ENCODE data around the gene SMG6. TPM values are rescaled to one million over a fixed set of nuclear protein-coding genes. Genes with fewer than 3 reads are reported as not detected.
A peak's percentile ranks its signal among the peaks of the same experiment; 100 is the strongest.

SMG6 gene
- total RNA-seq, 2 experiments from 2014 or later: 39.3 to 39.7 TPM

GRCh38 chr17:2194889-2195335, 108.7 kb downstream of the SMG6 start:
- DNase-seq: no peak
- Mint-ChIP-seq H3K4me3 (no peak overlapping the region), H3K27ac (no peak overlapping the region), H3K27me3 (no peaks in the 10 kb centered on the region), H3K4me1 (ENCODE audit: low read depth) (peaks cover 58% of the 10 kb centered on the region), H3K36me3 (ENCODE audit: low read depth) (peaks cover 46% of the 10 kb centered on the region), H3K9me3 (no peaks in the 10 kb centered on the region)
- Histone ChIP-seq H3K27ac (ENCODE audit: low read depth in 1 of 2, low read length in 2 of 2) (no peak overlapping the region), H3K9me3 (ENCODE audit: control insufficient read depth in 1 of 2, insufficient read depth in 1 of 2, low read length in 2 of 2) (no peaks in the 10 kb centered on the region), H3K4me1 (ENCODE audit: insufficient read depth, low read length) (peaks cover 23% of the 10 kb centered on the region), H3K36me3 (ENCODE audit: insufficient read depth, low read length) (peaks cover 27% of the 10 kb centered on the region), H3K4me3 (ENCODE audit: low read length) (no peak overlapping the region), H3K27me3 (ENCODE audit: control insufficient read depth in 1 of 2, insufficient read depth in 2 of 2, low read length in 2 of 2) (no peaks in the 10 kb centered on the region)
- CTCF ChIA-PET: interaction anchor here (1.4 kb wide), 1 partner anchor 139 kb away, joined by 3 read pairs; no protein-coding TSS in a partner anchor
- intact Hi-C loops (cut with DNase I, micrococcal nuclease): loop anchor here in 1 of 2 experiments (10.0 kb wide), 1 partner anchor 50 kb away; no protein-coding TSS in a partner anchor
- ATAC-seq (ENCODE audit: poor library complexity): no peak
- POLR2A ChIA-PET: interaction anchor here (1.0 kb wide), 1 partner anchor 16 kb away, joined by 3 read pairs; no protein-coding TSS in a partner anchor
- no peak for TF ChIP-seq CTCF (IDR thresholded peaks at IDR 0.05)

- H3K27ac Mint-ChIP-seq: peak overlapping the region; percentile 70
- peak overlapping the region; percentile 39 for H3K4me3 Mint-ChIP-seq
- no peak for TF ChIP-seq CTCF (IDR thresholded peaks at IDR 0.05)
- Histone ChIP-seq H3K36me3 (ENCODE audit: insufficient read depth, low read length) (peaks cover 38% of the 10 kb centered on the region), H3K9me3 (ENCODE audit: control insufficient read depth in 1 of 2, insufficient read depth in 1 of 2, low read length in 2 of 2) (no peaks in the 10 kb centered on the region), H3K27me3 (ENCODE audit: control insufficient read depth in 1 of 2, insufficient read depth in 2 of 2, low read length in 2 of 2) (no peaks in the 10 kb centered on the region), H3K4me3 (ENCODE audit: low read length) (no peak overlapping the region), H3K27ac (ENCODE audit: low read depth in 1 of 2, low read length in 2 of 2) (no peak overlapping the region), H3K4me1 (ENCODE audit: insufficient read depth, low read length) (peaks cover 25% of the 10 kb centered on the region)
- intact Hi-C loops (cut with DNase I, micrococcal nuclease): loop anchor here in 1 of 2 experiments (10.0 kb wide), 1 partner anchor 52 kb away; no protein-coding TSS in a partner anchor
- DNase-seq (peak in 13 of 14 experiments; percentile 12 to 73 (median 52)), ATAC-seq (ENCODE audit: poor library complexity) (peak; percentile 79)
- H3K36me3 Mint-ChIP-seq (ENCODE audit: low read depth): peaks cover 61% of the 10 kb centered on the region
- H3K27me3 Mint-ChIP-seq: no peaks in the 10 kb centered on the region
- CTCF ChIA-PET: interaction anchor here (1.0 kb wide), 1 partner anchor 52 kb away, joined by 3 read pairs; no protein-coding TSS in a partner anchor
- POLR2A ChIA-PET: interaction anchor here (1.0 to 1.2 kb wide), 2 partner anchors 52 to 74 kb away, joined by 3 read pairs; no protein-coding TSS in a partner anchor
- no peaks in the 10 kb centered on the region for H3K9me3 Mint-ChIP-seq
- peaks cover 58% of the 10 kb centered on the region for H3K4me1 Mint-ChIP-seq (ENCODE audit: low read depth)
Observed at GRCh38 chr17:2192367-2193057, 111.1 kb downstream of the SMG6 start.

- DNase-seq (no peak), ATAC-seq (ENCODE audit: poor library complexity) (no peak)
- peaks cover 68% of the 10 kb centered on the region for H3K36me3 Mint-ChIP-seq (ENCODE audit: low read depth)
- no peak overlapping the region for H3K27ac ChIP-seq (ENCODE audit: low read depth in 1 of 2, low read length in 2 of 2)
- peaks cover 58% of the 10 kb centered on the region for H3K4me1 Mint-ChIP-seq (ENCODE audit: low read depth)
- intact Hi-C loops (cut with DNase I, micrococcal nuclease): loop anchor here in 1 of 2 experiments (10.0 kb wide), 1 partner anchor 53 kb away; no protein-coding TSS in a partner anchor
- H3K27me3 Mint-ChIP-seq: no peaks in the 10 kb centered on the region
- TF ChIP-seq CTCF (IDR thresholded peaks at IDR 0.05): no peak
- H3K27ac Mint-ChIP-seq: peak overlapping the region; percentile 70
- H3K4me3 Mint-ChIP-seq: no peak overlapping the region
- H3K9me3 ChIP-seq (ENCODE audit: control insufficient read depth in 1 of 2, insufficient read depth in 1 of 2, low read length in 2 of 2): no peaks in the 10 kb centered on the region
- POLR2A ChIA-PET: no interaction called here
- no peaks in the 10 kb centered on the region for H3K27me3 ChIP-seq (ENCODE audit: control insufficient read depth in 1 of 2, insufficient read depth in 2 of 2, low read length in 2 of 2)
- H3K4me1 ChIP-seq (ENCODE audit: insufficient read depth, low read length): peaks cover 25% of the 10 kb centered on the region
- H3K36me3 ChIP-seq (ENCODE audit: insufficient read depth, low read length): peaks cover 45% of the 10 kb centered on the region
- H3K4me3 ChIP-seq (ENCODE audit: low read length): no peak overlapping the region
- CTCF ChIA-PET: interaction anchor here (1.0 kb wide), 1 partner anchor 53 kb away, joined by 3 read pairs; no protein-coding TSS in a partner anchor
- H3K9me3 Mint-ChIP-seq: no peaks in the 10 kb centered on the region
Observed at GRCh38 chr17:2191785-2192184, 111.8 kb downstream of the SMG6 start.

Data from CD4-positive, alpha-beta T cell (primary cell).